ENCODE measurements around the gene GTF2A1L. TPM values are rescaled to one million over a fixed set of nuclear protein-coding genes. Genes with fewer than 3 reads are reported as not detected.

GTF2A1L gene
- total and polyA plus RNA-seq, 10 of the 15 experiments (the other 5 are each of a cell fraction or from before 2014, with no cell fraction given), result not detected

GRCh38 chr2:48696881-48697280 lies 79.2 kb downstream of the GTF2A1L start:
- Histone ChIP-seq H3K4me2 (ENCODE audit: control insufficient read depth, insufficient read depth) (no peak overlapping the region), H2AFZ (ENCODE audit: control insufficient read depth, low read depth, low read length) (no peak overlapping the region), H3K27ac (ENCODE audit: control insufficient read depth, insufficient read depth) (no peak overlapping the region), H3K4me1 (ENCODE audit: control insufficient read depth, insufficient read depth, low read length) (no peaks in the 10 kb centered on the region), H3K9ac (ENCODE audit: control insufficient read depth, insufficient read depth, low read length) (no peak overlapping the region), H4K20me1 (ENCODE audit: control insufficient read depth, insufficient read depth) (no peaks in the 10 kb centered on the region), H3K79me2 (ENCODE audit: control insufficient read depth, insufficient read depth, low read length) (no peaks in the 10 kb centered on the region), H3K27me3 (replicated peaks in 1 of 2; ENCODE audit: control insufficient read depth in 2 of 2, insufficient read depth in 2 of 2, low read length in 1 of 2) (no peaks in the 10 kb centered on the region; a peak in 1 of 4 replicates), H3K36me3 (ENCODE audit: control insufficient read depth in 2 of 2, insufficient read depth in 2 of 2, low read length in 1 of 2) (no peaks in the 10 kb centered on the region), H3K9me3 (replicated peaks; ENCODE audit: control insufficient read depth, insufficient read depth, low read length) (no peaks in the 10 kb centered on the region), H3K4me3 (no peak overlapping the region)
- TF ChIP-seq RAD21 (IDR thresholded peaks at IDR 0.05; ENCODE audit: insufficient read depth, low read depth, low read length) (no peak), JUND (IDR thresholded peaks at IDR 0.05; ENCODE audit: low read depth, low read length) (no peak), STAT3 (IDR thresholded peaks at IDR 0.05; ENCODE audit: low read depth, low read length) (no peak), RAD51 (IDR thresholded peaks at IDR 0.05) (no peak), HDAC2 (IDR thresholded peaks at IDR 0.05) (no peak), BCL11A (IDR thresholded peaks at IDR 0.05; ENCODE audit: low read depth, low read length) (no peak), PKNOX1 (IDR thresholded peaks at IDR 0.05) (no peak), CBFB (IDR thresholded peaks at IDR 0.05; ENCODE audit: low read depth) (no peak), SMARCA5 (IDR thresholded peaks at IDR 0.05) (no peak), SPI1 (IDR thresholded peaks at IDR 0.05; ENCODE audit: borderline replicate concordance, insufficient read depth, low read depth, low read length) (no peak), GATAD2B (conservative IDR thresholded peaks at IDR 0.05; ENCODE audit: low read depth) (no peak), MEF2B (IDR thresholded peaks at IDR 0.05; ENCODE audit: partially characterized antibody, poor library complexity, severe bottlenecking) (no peak)
- TF ChIP-seq, protein P1, sequence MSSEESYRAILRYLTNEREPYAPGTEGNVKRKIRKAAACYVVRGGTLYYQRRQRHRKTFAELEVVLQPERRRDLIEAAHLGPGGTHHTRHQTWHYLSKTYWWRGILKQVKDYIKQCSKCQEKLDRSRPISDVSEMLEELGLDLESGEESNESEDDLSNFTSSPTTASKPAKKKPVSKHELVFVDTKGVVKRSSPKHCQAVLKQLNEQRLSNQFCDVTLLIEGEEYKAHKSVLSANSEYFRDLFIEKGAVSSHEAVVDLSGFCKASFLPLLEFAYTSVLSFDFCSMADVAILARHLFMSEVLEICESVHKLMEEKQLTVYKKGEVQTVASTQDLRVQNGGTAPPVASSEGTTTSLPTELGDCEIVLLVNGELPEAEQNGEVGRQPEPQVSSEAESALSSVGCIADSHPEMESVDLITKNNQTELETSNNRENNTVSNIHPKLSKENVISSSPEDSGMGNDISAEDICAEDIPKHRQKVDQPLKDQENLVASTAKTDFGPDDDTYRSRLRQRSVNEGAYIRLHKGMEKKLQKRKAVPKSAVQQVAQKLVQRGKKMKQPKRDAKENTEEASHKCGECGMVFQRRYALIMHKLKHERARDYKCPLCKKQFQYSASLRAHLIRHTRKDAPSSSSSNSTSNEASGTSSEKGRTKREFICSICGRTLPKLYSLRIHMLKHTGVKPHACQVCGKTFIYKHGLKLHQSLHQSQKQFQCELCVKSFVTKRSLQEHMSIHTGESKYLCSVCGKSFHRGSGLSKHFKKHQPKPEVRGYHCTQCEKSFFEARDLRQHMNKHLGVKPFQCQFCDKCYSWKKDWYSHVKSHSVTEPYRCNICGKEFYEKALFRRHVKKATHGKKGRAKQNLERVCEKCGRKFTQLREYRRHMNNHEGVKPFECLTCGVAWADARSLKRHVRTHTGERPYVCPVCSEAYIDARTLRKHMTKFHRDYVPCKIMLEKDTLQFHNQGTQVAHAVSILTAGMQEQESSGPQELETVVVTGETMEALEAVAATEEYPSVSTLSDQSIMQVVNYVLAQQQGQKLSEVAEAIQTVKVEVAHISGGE (CRISPR knock-in tag; IDR thresholded peaks at IDR 0.05), result no peak
- ChIA-PET CTCF (no interaction called here), POLR2A (no interaction called here), RAD21 (ENCODE audit: unreplicated experiment) (no interaction called here), SMC1A (ENCODE audit: uncharacterized antibody, unreplicated experiment) (no interaction called here)
- FAIRE-seq (no peak), DNase-seq (ENCODE audit: low read depth, low spot score) (no peak), ATAC-seq (no peak)
- in situ Hi-C loops (cut with MboI) (no loop called here), intact Hi-C loops (cut with micrococcal nuclease; ENCODE audit: unreplicated experiment) (no loop called here)
- WGBS (ENCODE audit: insufficient coverage, insufficient replicate concordance, low lambda C conversion rate, missing lambda C conversion rate), result 0% methylated on average over 1 of the region's 1 CpG
- BruUV-seq (replicated peaks), result no TSS peak
